ENCODE measurements around the gene WDR18.
A peak's percentile ranks its signal among the peaks of the same experiment; 100 is the strongest.

The WDR18 gene

GRCh38 chr19:964116-964520, 20.0 kb upstream of the WDR18 start:
- DNase-seq (ENCODE audit: low read depth in 3 of 3) = no peak

DNA sequence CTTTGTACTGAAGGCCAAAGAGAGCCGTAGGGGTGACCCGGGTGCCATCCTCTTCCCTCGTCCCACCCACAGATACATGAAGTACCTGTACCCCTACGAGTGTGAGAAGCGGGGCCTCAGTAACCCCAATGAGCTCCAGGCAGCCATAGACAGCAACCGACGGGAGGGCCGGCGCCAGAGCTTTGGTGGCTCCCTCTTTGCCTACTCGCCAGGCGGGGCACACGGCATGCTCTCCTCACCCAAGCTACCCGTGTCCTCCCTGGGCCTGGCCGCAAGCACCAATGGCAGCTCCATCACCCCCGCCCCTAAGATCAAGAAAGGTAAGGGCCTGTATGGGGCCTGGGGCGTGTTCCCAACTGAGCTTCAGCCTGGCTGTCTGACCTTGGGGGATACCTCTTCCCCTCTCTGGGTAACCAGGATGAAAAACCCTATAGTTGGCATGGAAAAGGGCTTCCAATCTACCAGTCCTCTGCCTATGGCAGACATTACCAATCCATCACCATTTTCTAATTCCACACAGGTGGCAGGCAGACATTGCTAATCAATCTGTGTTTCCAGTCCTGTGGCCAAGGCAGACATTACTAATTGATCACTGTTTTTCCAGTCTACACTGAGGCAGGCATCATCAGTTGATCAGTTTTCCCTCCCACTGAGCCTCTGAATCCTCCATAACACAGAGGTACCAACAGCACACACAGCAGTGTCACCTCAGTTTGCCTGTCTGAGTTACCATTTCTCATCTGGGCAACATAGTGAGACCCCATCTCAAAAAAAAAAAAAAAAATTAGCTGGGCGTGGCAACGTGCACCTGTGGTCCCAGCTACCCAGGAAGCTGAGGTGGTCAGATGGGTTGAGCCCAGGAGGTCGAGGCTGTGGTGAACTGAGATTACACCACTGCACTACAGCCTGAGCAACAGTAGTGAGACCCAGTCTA, 19.1 kb upstream of the WDR18 start:
- no peak for DNase-seq (ENCODE audit: low read depth in 3 of 3)

DNA sequence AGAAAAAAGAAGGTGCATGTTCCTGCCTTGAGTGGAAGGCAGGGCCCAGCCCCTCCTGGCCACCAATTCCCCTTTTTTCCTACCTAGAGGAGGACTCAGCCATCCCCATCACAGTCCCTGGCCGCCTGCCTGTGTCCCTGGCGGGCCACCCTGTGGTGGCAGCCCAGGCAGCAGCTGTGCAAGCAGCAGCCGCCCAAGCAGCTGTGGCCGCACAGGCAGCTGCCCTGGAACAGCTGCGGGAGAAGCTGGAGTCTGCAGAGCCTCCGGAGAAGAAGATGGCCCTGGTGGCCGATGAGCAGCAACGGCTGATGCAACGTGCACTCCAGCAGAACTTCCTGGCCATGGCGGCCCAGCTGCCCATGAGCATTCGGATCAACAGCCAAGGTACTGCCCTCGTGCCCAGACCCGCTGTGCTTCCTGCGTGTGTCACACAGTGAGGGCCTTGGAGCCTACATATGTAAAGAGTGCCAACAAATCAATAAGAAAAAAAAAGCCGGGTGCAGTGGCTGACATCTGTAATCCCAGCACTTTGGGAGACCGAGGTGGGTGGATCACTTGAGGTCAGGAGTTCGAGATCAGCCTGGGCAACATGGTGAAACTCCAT, 17.6 kb upstream of the WDR18 start:
- DNase-seq (ENCODE audit: low read depth in 3 of 3) = no peak

DNA sequence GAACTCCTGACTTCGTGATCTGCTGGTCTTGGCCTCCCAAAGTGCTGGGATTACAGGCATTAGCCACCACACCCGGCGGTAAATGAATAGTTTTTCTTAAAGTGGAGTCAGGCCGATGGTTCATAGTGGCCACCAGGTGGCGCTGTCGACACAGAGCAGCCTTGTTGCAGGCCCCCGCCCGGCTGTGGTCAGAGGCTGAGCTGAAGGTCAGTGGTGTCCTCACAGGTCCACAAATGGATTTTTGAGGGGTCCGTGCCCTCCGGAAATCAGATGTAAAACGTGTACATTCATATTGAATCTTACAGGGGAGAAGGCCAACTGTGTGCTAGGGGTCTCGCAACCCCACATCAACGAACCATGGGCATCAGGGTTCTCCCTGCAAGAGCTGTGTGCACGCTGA, 13.4 kb upstream of the WDR18 start:
- no peak for DNase-seq (ENCODE audit: low read depth in 3 of 3)

- DNase-seq (ENCODE audit: low read depth in 3 of 3) = no peak
Observed at GRCh38 chr19:971795-972194, 12.3 kb upstream of the WDR18 start.

GRCh38 chr19:972281-972680, 11.9 kb upstream of the WDR18 start:
- no peak for DNase-seq (ENCODE audit: low read depth in 3 of 3)

GRCh38 chr19:973726-974563, 10.2 kb upstream of the WDR18 start:
- DNase-seq (ENCODE audit: low read depth in 3 of 3) = no peak

GRCh38 chr19:974564-975257, 9.4 kb upstream of the WDR18 start:
- no peak for DNase-seq (ENCODE audit: low read depth in 3 of 3)

DNA sequence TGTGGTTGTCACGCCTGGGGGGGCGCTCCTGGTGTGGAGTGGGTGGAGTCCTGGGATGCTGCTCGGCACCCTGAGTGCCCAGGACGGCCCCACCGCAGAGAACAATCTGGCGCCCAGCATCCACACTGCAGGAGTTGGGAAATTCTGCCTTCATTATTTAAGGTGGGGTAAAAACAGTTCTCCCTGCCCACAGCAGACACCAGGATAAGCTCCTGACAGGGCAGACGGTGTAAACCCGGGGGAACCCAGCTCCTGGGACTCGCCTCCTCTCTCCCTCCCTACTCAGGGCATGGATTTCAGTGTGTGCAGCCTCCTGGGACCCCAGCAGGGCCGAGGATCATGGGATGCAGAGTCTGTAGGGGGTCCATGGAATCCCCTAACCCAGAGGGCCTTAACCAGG, 7.7 kb upstream of the WDR18 start:
- no peak for DNase-seq (ENCODE audit: low read depth in 3 of 3)

DNA sequence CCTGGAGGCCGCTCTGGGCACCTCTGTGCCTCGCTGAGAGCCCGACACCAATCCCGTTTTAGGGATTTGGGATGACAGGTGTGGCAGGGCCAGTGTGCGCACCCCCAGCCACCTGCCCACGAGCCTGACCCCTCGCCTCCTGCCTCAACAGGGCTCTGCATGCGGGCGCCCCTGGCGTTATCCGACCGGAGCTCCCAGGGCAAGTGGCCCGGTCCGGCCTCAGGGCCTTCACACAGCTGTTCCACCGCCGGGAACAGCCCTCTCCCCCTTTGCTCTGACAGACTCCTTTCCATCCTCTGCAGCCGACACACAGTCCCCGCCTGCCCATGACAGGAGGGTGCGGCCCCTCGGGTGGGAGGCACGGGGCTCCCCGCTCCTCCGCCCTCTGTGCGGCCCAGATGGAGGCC, 7.1 kb upstream of the WDR18 start:
- DNase-seq (ENCODE audit: low read depth in 3 of 3) = no peak

- DNase-seq (ENCODE audit: low read depth in 3 of 3) = no peak
Observed at GRCh38 chr19:979318-979741, 4.8 kb upstream of the WDR18 start.

DNA sequence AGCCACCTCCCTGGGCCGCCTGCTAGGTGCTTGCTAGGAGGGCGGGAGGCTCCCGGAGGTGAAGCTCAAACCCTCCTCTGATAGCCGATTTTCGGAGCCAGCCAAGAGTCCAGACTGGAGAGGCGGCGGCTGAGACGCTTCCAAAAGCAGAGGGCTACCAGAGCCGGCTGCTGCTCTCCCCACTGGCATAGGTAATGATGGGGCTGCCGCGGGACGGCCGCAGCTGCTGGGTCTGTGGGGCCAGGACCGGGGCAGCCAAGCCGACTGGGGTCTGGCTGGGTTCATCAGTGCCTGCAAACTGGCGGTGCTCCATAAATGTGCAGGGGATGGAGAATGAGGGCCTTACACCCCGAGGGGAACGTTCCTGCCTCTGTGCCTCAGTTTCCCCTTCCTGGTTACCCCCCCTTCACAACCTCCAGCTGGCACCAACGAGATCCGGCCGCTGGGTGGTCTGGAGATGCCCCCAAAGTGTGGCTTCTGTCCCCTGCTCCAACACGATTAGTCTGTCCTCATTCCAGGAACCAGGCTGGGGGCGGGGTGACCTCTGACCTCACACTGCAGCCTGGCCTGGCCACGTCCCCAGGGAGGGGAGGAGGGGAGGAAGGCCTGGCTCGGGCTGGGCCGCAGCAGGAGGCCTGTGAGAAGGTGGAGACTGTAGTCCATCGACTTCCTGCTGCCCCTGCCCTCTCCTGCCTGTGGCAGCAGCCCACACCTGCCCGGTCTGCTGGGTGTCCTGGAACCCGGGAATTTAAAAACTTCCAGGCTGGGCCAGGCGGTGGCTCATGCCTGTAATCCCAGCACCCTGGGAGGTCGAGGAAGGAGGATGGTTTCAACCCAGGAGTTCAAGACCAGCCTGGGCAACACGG, 3.8 kb upstream of the WDR18 start:
- no peak for DNase-seq (ENCODE audit: low read depth in 3 of 3)

DNA sequence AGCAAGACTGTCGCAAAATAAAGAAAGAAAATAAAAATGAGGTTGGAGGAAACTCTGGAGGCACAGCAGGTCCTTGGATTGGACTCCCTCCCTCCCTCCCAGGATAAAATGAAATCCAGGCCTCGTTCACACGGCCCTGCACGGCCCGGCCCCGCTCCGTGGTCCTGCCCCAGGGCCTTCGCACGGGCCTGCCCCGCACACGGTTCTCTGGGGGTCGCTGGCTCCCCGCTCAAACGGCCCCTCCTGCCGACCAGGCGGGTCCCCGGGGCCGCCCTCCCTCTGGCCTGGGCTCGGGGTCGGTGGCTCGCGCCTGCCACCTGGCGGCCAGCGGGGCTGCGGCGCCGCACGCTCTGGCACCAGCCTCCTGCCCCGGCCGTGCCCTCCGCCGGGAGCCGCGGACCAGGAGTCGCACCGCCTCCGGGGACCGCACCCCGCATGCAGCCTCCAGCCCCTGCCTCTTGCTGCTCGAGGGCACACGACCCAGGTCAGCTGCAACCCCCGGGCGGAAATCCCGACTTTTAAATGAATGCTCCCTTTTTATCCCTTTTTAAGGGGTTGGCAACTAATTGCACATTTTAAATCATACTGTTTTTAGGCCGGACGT, 1.5 kb upstream of the WDR18 start:
- peak; percentile 48 to 69 (median 52) for DNase-seq (ENCODE audit: low read depth in 3 of 3)

DNA sequence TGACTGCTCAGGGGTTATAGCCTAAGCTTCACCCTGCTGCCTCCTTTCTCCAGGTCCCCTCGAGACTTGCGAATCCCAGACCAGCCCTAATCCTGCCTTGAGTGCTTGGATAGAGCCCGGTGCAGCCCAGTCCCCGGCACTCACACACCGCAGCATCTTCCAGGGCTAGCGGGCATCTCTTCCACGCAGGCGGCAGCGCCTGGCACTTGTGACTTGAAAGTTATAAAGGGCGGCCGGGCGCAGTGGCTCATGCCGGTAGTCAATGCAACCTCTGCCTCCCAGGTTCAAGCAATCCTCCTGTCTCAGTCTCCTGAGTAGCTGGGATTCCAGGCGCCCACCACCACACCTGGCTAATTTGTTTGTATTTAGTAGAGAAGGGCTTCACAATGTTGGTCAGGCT, 1.9 kb downstream of the WDR18 start:
- DNase-seq (ENCODE audit: low read depth in 3 of 3) = no peak

DNA sequence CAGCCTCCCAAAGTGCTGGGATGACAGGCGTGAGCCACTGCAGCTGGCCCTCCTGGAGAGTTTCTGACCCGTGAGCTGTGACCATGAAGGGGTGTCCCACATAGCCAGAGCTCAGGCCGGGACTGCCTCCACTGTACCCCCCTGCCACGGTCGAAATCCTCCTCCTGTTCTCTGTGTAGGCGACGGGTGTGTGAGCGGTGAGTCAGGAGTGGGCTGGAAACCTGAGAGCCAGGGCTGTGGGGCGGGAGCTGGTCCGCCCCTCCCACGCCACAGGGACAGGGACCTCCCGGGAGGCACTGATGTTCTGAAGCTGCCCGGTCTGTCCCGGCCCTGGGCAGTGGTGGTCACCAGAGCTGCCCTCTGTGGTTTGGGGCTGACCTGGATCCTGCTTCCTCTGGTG, 3.9 kb downstream of the WDR18 start:
- DNase-seq (ENCODE audit: low read depth in 3 of 3) = no peak

DNA sequence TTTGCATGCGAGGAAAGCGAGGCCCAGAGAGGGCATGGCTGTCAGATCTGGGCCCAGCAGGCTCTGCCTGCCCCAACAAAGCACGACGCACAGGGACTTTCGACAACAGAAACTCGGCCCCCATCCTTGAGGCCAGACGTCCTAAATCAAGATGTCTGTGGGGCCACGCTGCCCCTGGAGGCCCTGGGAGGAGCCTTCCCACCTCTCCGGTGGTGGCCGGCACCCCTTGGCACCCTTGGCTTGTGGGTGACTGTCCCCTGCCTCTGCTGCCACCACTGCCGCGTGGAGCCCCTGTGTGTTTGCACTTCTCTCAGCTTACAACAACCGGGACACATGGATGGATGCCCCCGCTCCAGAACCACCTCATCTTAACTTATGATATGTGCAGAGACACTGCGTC, 4.4 kb downstream of the WDR18 start:
- no peak for DNase-seq (ENCODE audit: low read depth in 3 of 3)

GRCh38 chr19:989381-990081, 5.4 kb downstream of the WDR18 start:
- DNase-seq (ENCODE audit: low read depth in 3 of 3) = no peak

- no peak for DNase-seq (ENCODE audit: low read depth in 3 of 3)
Observed at GRCh38 chr19:990119-990571, 6.0 kb downstream of the WDR18 start.

DNA sequence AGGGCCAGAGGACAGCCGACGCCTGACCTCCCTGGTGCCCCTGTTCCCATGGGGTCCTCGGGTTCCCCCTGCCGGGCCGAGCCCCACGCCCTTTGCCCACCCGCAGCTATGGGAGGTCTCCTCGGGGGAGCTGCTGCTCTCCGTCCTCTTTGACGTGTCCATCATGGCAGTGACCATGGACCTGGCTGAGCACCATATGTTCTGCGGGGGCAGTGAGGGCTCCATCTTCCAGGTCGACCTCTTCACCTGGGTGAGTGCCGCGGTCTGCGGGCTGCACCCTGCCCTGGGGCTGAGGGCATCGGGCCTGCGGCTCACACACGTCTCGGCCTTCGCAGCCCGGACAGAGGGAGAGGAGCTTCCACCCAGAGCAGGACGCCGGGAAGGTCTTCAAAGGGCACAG, 6.6 kb downstream of the WDR18 start:
- no peak for DNase-seq (ENCODE audit: low read depth in 3 of 3)
